NB4 (cell line): Measurements from ENCODE around the gene EFNB1.

Experiments used
- CTCF ChIP-seq: IDR thresholded peaks from one replicate; pipeline ENCODE4 v1.5.1; 2012; ENCODE audit warnings: low read depth, low read length
- MAX ChIP-seq: IDR thresholded peaks from 2 replicates; pipeline ENCODE4 v1.6.1; 2011; ENCODE audit warnings: low read depth, low read length
- POLR2A ChIP-seq: IDR thresholded peaks from 2 replicates; pipeline ENCODE4 v1.6.1; 2011; ENCODE audit warnings: mild to moderate bottlenecking; ENCODE audit not compliant: insufficient read length; ENCODE audit errors: extremely low read depth

GRCh38 chrX:68822641-68823410 lies 6.0 kb upstream of the EFNB1 start:
- TF ChIP-seq CTCF, result peak; percentile 47
- no peak for TF ChIP-seq POLR2A
- no peak for TF ChIP-seq MAX
